ENCODE data around the gene ARHGAP30.

DNA sequence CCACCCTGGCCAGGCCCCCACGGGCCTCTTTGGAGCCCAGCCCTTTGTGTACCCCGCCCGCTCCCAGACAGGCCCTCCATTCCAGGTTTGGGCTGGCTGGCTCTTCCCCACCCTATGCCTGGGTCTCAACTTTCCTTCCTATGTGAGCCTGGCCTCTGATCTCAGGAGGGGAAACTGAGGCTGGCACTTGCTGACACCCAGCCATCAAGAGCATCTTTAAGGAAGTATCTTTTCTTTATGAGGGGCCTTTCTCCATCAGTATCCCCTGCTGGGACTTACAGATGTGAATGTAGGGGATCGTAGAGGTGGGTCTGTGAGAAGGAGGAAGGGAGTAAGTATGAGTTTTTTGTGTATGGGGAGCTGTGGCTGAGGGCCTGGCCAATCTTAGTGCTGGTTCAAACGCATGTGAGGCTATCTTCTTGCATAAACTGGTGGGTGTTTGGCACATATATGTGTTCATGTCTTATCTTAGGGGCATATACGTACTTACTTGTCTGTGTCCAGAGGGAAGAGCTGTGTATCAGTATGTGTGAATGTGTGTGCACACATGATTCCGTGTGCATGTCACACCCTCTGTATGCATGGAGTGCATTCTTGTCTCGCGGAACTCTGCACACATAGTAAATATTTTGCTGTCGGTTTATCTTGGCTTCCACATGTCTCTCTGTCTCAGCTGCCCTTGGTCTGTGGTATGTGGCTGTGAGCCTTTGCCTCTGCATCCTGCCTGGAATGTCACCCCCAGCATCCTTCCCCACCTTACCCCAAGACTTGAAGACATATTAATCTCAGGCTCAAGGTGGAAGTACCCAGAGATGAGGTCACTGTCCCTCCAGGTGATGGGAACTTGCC, 14.3 kb upstream of the ARHGAP30 start:
- TF ChIP-seq, protein P1, sequence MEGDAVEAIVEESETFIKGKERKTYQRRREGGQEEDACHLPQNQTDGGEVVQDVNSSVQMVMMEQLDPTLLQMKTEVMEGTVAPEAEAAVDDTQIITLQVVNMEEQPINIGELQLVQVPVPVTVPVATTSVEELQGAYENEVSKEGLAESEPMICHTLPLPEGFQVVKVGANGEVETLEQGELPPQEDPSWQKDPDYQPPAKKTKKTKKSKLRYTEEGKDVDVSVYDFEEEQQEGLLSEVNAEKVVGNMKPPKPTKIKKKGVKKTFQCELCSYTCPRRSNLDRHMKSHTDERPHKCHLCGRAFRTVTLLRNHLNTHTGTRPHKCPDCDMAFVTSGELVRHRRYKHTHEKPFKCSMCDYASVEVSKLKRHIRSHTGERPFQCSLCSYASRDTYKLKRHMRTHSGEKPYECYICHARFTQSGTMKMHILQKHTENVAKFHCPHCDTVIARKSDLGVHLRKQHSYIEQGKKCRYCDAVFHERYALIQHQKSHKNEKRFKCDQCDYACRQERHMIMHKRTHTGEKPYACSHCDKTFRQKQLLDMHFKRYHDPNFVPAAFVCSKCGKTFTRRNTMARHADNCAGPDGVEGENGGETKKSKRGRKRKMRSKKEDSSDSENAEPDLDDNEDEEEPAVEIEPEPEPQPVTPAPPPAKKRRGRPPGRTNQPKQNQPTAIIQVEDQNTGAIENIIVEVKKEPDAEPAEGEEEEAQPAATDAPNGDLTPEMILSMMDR (IDR thresholded peaks at IDR 0.05), result no peak
- no peak for TF ChIP-seq REST (IDR thresholded peaks at IDR 0.05; ENCODE audit: insufficient read depth in 1 of 2, low read depth in 2 of 2, low read length in 1 of 2)
- TF ChIP-seq POLR2AphosphoS5 (IDR thresholded peaks at IDR 0.05; ENCODE audit: low read depth, low read length), result no peak
- no peak for TF ChIP-seq TCF7L2 (IDR thresholded peaks at IDR 0.05; ENCODE audit: low read depth, low read length)
- no peak for TF ChIP-seq SIN3A (IDR thresholded peaks at IDR 0.05; ENCODE audit: borderline replicate concordance, insufficient read depth, low read depth, low read length)

Data from Panc1 (cell line).